ENCODE results near the gene EXOC6B.

Gene EXOC6B

DNA sequence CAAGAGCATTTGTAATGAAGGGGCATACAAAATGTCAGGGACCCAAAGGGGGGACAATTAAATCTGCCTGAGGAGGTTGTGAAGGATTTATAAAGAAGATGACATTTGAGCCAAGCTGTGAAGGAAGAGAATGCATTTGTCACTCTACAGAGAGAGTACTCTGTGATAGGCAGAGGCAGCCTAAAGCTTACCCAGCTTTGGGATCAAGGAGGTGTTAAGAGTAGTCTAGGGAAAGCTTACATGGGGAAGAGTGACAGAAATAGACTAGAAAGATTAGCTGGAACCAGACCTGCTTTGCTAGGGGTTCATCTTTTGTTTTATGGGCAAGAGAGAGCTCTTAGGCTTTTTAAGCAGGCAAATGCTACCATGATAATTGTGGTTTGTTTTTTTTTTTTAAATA, 509.1 kb downstream of the EXOC6B start:
- DNase-seq (ENCODE audit: insufficient read length, low spot score) (no peak), FAIRE-seq (no peak)
- TF ChIP-seq POLR2A (IDR thresholded peaks at IDR 0.05; ENCODE audit: low read depth, low read length) = no peak

- FAIRE-seq (no peak), DNase-seq (ENCODE audit: insufficient read length, low spot score) (no peak)
- no peak for TF ChIP-seq POLR2A (IDR thresholded peaks at IDR 0.05; ENCODE audit: low read depth, low read length)
Observed at GRCh38 chr2:72300147-72300684, 525.6 kb downstream of the EXOC6B start.

DNA sequence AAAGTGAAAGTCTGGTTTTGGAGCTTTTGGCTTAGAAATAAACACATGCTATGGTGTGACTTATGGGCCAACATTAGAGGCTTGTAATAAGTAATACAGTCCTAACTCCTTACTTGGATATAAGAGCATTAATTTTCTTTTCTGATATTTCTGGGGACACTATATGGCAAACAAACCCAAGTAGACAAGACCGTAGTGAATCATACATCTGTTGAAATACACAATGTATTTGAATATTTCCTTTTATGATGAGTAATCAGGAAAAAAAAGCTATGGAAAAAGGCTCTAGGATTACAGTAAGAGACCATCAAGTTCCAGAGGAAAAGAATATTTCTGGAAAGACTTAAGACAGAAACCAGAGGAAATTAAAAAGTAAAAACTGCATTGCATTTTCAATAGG, 532.2 kb downstream of the EXOC6B start:
- no peak for TF ChIP-seq POLR2A (IDR thresholded peaks at IDR 0.05; ENCODE audit: low read depth, low read length)
- DNase-seq (ENCODE audit: insufficient read length, low spot score) (no peak), FAIRE-seq (no peak)

DNA sequence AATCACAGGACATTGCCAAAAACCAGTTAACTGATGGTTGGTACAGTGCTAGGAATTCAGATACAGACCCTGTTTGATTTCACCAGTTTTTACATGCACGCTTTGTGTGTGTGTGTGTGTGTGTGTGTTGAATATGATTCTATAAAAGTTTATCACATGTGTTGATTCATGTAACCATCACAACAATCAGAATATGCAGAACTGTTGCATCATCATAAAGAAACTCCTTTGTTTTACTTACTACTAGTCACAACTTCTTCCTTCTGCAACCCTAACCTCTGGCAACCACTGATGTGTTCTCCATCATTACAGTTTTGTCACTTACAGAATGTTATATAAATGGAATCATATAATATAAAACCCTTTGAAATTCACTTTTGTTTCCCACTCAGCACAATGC, 533.4 kb downstream of the EXOC6B start:
- FAIRE-seq (no peak), DNase-seq (ENCODE audit: insufficient read length, low spot score) (no peak)
- no peak for TF ChIP-seq POLR2A (IDR thresholded peaks at IDR 0.05; ENCODE audit: low read depth, low read length)

- TF ChIP-seq POLR2A (IDR thresholded peaks at IDR 0.05; ENCODE audit: low read depth, low read length) = no peak
- FAIRE-seq = peak; percentile 69
Observed at GRCh38 chr2:72291059-72291458, 534.8 kb downstream of the EXOC6B start.

GRCh38 chr2:72289736-72290135, 536.1 kb downstream of the EXOC6B start:
- FAIRE-seq (peak; percentile 50), DNase-seq (ENCODE audit: insufficient read length, low spot score) (no peak)
- TF ChIP-seq POLR2A (IDR thresholded peaks at IDR 0.05; ENCODE audit: low read depth, low read length) = no peak

More at GRCh38 chr2:72291059-72291458, 534.8 kb downstream of the EXOC6B start:
- DNase-seq (ENCODE audit: insufficient read length, low spot score) = no peak

GRCh38 chr2:72289283-72289682, 536.5 kb downstream of the EXOC6B start:
- TF ChIP-seq POLR2A (IDR thresholded peaks at IDR 0.05; ENCODE audit: low read depth, low read length) = no peak
- FAIRE-seq (no peak), DNase-seq (ENCODE audit: insufficient read length, low spot score) (no peak)

GRCh38 chr2:72278046-72278445, 547.8 kb downstream of the EXOC6B start:
- TF ChIP-seq POLR2A (IDR thresholded peaks at IDR 0.05; ENCODE audit: low read depth, low read length) = no peak
- FAIRE-seq (peak; percentile 98), DNase-seq (ENCODE audit: insufficient read length, low spot score) (peak; percentile 14)

- no peak for DNase-seq (ENCODE audit: insufficient read length, low spot score)
- FAIRE-seq = peak; percentile 11
- no peak for TF ChIP-seq POLR2A (IDR thresholded peaks at IDR 0.05; ENCODE audit: low read depth, low read length)
Observed at GRCh38 chr2:72276876-72277275, 549.0 kb downstream of the EXOC6B start.

DNA sequence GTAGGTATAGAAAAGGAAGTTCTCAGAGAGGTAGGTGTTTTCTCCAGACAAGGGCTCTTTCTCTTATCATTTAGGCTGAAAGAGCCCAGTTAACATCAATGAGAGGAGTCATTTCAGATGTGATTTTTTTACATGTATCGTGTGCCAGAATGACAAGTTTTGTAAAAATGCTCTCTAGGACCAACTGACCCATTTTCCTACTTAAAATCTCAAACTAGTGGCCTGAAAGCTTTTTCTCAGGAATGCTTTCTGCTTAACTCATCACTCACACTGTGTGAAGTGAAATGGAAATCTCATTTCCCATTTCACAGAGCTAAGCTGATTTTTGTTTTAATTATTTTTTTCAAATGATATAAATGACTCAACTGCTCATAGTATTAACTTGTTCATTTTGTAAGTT, 549.5 kb downstream of the EXOC6B start:
- TF ChIP-seq POLR2A (IDR thresholded peaks at IDR 0.05; ENCODE audit: low read depth, low read length) = no peak
- peak; percentile 64 for FAIRE-seq
- DNase-seq (ENCODE audit: insufficient read length, low spot score) = no peak

GRCh38 chr2:72275084-72275483, 550.7 kb downstream of the EXOC6B start:
- TF ChIP-seq POLR2A (IDR thresholded peaks at IDR 0.05; ENCODE audit: low read depth, low read length) = no peak
- no peak for DNase-seq (ENCODE audit: insufficient read length, low spot score)
- FAIRE-seq = no peak

DNA sequence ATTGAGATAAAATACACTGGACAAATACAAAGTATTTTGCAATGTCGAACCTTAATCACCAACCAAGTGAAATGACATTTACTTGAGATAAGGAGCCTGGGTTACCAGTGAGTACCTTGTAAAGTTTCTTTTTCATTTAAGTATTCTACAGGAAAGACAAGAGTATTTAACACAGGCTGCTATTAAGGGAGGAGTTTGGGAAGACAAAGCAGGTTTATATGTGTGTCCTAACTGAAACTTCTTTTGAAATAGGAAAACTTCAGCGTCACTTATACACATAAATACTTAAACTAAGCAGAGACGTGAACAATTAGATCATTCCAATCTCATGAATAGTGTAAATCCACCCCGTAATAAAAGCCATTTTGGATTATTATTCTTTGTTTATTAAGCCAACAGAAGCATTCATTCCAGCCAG, 551.4 kb downstream of the EXOC6B start:
- TF ChIP-seq POLR2A (IDR thresholded peaks at IDR 0.05; ENCODE audit: low read depth, low read length) = no peak
- FAIRE-seq (no peak), DNase-seq (ENCODE audit: insufficient read length, low spot score) (no peak)

- DNase-seq (ENCODE audit: insufficient read length, low spot score) = no peak
- no peak for FAIRE-seq
- no peak for TF ChIP-seq POLR2A (IDR thresholded peaks at IDR 0.05; ENCODE audit: low read depth, low read length)
Observed at GRCh38 chr2:72273384-72273783, 552.4 kb downstream of the EXOC6B start.

- no peak for FAIRE-seq
- no peak for DNase-seq (ENCODE audit: insufficient read length, low spot score)
- no peak for TF ChIP-seq POLR2A (IDR thresholded peaks at IDR 0.05; ENCODE audit: low read depth, low read length)
Observed at GRCh38 chr2:72271766-72272641, 553.8 kb downstream of the EXOC6B start.

DNA sequence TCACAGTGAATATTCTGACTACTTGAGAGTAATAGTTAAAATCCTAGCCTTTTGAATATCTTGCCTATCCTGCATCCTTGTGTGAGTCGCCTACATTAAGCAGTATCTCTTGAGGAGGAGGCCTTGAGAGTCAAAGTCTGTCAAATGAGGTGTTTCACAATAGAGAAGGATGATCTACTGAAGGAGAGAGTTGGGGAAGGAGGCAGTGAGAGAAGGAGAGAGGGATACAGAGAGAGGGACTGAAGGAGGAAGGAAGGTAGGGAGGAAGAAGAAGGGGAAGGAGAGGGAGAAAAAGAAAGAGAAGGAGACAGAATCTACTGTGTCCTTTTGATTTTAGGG, 554.6 kb downstream of the EXOC6B start:
- FAIRE-seq (no peak), DNase-seq (ENCODE audit: insufficient read length, low spot score) (no peak)
- TF ChIP-seq POLR2A (IDR thresholded peaks at IDR 0.05; ENCODE audit: low read depth, low read length) = no peak
